Testis (tissue), 2 donors: ENCODE data around the gene SLC4A1AP.

Experiments
- CTCF ChIP-seq, 3 experiments: fragments of 450-650 bp in 2 of 3; fragments of 200-600 bp in 1 of 3; sonication (generic) in 1 of 3; IDR thresholded peaks; one replicate each; pipeline ENCODE4 v1.5.1; 2016 to 2019; ENCODE audit warnings: antibody characterized with exemption in 3 of 3, mild to moderate bottlenecking in 2 of 3, moderate library complexity in 1 of 3
- POLR2A ChIP-seq: fragments of 450-650 bp; IDR thresholded peaks from one replicate; pipeline ENCODE4 v1.6.1; 2017; ENCODE audit warnings: antibody characterized with exemption, mild to moderate bottlenecking, moderate library complexity

GRCh38 chr2:27621524-27621923 lies 42.2 kb upstream of the SLC4A1AP start:
- TF ChIP-seq CTCF (IDR thresholded peaks at IDR 0.05) (no peak), POLR2A (no peak)
